HG03066 (cell line): ENCODE results near the gene ADAMTS9.
"Not testable (repeated sequence)": the region's sequence is repeated elsewhere in the genome, so short reads cannot be mapped to it uniquely, and the experiment has no call there.

Source experiments
- ATAC-seq: cut with Tn5 transposase; IDR thresholded peaks from one replicate; pipeline ENCODE4 v1.9.1; 2021; ENCODE audit warnings: low read depth; ENCODE audit not compliant: unreplicated experiment

The ADAMTS9 gene

DNA sequence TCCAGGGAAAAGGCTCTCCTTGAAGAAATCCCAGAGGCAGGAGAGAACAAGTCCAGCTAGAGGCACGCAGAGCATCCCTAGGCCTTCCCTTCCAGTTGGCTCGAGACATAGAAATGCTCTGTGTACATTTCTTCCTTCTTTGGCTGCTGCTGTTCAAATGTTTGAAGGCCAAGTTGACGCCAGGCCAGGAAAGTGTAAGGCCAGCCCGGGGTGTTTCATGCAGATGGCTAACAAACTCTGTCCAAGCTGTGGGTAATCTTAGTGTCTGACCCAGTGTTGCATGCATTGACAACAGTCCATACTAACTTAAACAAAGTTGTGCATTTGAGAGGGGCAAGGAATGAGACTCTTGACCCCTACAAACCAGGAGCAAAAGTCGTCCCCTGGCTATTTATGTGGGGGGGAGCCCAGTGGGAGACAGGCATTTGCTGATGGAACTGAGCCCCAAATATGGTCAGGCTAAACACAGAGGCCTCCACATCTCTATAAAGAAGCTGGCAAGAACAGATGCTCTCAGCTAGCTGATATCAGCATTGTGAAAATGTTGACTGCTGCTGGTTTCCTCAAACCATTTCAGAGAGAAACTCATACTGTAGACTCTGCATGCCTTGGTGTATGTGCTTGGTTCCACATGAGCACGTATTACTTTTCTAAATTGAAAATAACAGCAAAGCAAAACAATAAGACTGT is 139.5 kb downstream of the ADAMTS9 start:
- ATAC-seq, result no peak

DNA sequence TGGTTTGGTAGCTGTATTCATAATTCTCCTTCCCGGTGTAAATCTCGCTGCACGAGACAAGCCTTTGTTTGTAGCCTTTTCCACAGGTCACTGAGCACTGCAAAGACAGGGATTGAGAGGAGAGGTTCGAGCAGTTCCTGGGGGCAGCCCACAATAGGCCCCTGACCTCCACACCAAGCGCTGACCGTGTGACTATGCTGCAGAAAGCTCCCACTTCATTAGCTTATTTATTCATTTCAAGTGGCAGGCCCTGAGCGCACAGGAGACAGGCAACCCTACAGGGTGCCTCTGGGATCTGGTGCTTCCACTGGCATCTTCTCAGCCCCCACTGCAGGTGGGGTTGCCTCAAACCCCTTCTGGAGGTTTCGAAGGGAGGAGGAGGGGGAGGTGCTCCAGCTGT is 140.9 kb downstream of the ADAMTS9 start:
- no peak for ATAC-seq

DNA sequence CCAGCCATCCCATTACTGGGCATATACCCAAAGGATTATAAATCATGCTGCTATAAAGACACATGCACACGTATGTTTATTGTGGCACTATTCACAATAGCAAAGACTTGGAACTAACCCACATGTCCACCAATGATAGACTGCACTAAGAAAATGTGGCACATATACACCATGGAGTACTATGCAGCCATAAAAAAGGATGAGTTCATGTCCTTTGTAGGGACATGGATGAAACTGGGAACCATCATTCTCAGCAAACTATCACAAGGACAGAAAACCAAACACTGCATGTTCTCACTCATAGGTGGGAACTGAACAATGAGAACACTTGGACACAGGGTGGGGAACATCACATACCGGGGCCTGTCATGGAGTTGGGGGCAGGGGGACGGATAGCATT is 142.6 kb downstream of the ADAMTS9 start:
- ATAC-seq, result not testable (repeated sequence)

DNA sequence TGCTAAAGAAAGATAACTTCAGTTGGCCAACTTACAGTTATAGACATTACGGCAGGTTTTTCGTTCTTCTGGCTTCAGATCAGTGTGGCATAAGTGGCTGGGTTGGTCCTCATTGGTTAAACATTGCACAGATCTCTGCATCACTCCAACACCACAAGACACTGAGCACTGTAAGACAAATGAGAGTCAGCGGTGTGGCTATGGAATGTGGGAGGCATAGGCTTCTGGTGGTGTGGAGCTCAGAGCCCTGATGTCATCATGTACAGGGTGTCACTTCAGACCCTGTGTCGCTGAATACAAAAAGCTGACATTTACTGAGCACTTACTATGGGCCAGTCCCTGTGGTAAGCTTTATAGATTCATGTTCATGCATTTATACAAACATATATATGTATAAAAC is 146.0 kb downstream of the ADAMTS9 start:
- ATAC-seq, result no peak

DNA sequence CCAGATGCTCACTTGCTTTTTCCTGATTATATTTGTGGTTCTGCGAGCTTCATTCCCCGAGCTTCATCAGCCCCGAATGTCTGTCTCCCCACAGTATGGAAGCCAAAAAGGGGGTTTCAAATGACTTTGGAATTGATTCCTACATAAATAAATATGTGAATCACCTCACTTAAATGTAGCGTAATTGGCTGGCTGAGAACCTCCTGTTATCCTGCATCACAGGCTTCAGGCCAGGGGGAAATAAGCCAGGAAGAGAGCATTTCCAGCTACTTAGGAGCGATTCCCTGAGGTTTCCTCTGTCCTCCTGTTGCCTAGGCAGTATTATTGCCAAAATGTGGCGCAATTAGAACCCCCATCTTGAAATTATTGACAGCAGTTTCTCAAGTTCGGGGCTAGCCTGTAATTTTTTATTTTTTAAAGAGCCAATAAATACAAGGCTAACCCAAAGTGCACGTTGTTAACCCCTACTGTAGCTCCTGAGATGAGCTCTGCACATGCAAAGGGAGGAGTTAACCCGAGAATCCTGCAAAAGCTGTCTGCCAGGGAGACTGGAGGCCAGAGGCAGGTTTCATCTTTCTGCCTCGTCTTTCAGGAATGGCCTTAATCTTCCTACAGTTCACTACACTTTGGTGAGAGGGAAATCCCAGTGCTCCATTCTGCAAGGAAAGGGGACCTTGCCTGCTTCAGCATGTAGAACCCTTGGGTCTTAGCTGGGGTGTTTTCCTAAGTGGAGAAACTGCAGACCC is 148.2 kb downstream of the ADAMTS9 start:
- no peak for ATAC-seq

DNA sequence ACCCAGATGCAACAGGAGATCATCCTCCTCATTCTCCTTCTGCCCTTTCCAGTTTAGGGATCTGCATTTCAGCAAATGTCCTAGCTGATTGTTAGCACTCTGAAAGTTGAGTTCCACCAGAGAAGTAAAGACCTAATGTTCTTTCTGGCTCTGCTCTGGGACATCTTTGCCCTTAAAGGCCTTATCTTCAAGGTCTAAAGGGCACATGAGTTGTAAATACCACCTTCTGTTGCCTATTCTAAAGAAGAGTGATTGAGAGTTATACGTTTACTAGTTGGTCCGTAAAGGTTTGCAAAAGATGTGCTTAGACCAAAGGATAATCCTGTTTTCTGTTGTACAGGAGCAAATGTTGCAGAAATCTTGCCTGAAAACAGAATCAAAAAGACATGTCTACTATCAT is 151.6 kb downstream of the ADAMTS9 start:
- ATAC-seq, result no peak

DNA sequence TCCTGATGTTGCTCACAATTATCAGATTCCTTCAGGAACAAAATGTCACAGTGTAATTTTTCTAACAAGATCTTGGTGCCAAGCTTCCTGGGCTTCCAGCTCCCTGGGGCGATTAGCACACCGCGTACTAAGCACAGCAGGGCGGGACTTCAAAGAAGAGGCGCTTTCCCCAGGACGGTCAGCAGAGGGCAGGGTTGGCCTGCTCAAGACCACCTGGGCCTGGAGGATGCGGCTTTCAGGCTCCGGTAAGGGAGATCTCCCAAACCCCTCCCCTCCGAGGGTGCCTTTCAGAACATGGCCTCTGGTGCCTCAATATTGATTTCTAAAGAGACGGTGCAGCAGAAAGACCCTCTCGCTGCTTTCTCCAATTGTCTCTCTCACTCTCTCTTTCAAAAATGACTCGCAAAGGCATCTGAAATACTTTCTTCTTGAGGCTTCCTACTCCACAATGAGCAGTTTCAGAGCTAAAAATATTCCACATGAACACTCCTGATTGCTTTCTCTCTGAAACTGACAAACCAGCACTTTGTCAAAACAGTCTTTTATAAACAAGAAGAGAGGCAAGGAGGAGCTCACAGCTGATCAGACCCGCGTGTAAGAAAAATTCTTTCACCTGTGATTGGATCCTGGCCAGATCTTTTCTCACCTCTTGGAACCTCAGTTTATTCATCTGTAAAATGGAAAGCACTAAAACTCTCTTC is 154.0 kb downstream of the ADAMTS9 start:
- peak; percentile 84 for ATAC-seq

DNA sequence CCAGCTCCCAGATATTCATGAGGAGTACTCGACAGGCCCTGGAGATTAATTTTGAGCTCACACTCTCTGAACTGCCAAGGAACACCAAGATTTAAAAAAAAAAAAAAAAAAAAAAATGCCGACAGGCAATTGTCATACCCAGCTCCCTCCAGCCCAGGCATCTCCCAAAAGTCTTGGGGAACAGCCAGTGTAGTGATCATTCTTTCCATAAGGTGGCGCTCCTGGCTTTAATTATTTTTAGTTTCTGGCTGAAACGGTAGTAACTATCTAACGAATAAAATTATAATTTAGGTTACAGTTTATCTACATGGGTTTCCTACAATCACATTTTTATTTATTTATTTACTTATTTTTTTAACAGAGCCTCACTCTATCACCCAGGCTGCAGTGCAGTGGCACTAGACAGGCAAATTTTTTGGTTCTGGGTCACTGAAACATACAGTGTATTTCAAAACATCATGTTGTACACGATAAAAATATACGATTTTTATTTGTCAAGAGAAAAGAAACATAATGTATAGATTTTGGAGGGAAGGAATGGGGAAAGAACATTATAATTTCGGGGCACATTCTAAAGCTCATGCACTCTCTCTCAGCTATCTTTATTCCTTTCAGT is 157.3 kb downstream of the ADAMTS9 start:
- no peak for ATAC-seq

DNA sequence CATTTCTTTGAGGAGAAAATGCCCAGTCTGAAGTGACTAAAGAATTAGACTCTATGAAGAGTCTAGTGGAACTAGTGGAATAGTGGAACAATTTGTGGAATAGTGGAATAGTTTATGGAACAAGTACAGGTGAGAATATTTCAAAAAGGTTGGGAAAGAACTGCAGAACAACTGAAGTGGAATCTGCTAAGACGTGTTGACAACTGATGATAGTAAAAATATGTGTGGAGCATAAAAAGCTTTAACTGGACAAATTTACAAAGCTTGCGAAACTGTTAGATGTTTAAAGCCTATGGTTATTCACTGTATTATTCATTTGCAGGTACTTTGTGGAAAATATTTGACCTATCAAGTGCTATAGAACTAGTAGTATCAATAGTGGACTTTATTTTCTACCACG is 164.5 kb downstream of the ADAMTS9 start:
- ATAC-seq, result no peak

DNA sequence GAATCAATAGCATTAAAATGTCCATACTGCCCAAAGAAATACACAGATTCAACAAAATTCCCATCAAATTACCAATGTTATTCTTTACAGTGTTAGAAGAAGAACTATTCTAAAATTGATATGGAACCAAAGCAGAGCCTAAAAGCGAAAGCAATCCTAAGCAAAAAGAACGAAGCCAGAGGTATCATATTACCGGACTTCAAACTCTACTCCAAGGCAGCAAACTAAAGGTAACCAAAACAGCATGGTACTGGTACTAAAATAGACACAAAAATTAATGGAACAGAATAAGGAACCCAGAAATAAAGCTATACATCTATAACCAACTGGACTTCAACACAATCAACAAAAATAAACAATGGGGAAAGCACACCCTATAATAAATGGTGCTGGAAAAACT is 167.5 kb downstream of the ADAMTS9 start:
- no peak for ATAC-seq

DNA sequence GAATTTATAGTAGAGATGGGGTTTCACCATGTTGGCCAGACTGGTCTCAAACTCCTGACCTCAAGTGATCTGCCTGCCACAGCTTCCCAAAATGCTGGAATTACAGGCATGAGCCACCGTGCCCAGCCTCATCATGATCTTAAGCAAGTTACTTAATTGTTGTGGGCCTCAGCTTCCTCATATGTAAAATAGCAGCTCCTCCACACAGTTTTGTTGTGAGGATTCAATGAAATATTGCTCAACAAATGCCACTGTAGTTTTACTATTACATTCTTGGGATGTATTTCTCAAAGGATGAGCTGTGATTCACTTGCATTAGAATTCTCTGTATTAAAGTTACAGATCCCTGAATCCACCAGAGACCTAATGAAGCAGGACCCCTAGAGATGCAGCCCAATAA is 168.8 kb downstream of the ADAMTS9 start:
- no peak for ATAC-seq

DNA sequence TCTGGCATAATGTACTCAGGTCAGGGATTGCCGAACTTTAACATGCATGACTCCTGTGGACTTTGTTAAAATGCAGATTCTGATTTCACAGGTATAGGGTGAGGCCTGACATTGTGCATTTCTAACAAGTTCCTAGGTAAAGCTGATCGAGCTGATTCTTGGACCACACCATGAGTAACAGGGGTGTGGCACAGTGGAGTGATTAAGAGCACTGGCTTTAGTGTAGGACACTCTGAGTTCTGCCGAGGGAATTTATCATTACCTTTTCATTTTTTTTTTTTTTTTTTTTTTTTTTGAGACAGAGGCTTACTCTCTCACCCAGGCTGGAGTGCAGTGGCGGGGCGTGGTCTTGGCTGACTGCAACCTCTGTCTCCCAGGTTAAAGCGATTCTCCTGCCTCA is 169.3 kb downstream of the ADAMTS9 start:
- no peak for ATAC-seq

DNA sequence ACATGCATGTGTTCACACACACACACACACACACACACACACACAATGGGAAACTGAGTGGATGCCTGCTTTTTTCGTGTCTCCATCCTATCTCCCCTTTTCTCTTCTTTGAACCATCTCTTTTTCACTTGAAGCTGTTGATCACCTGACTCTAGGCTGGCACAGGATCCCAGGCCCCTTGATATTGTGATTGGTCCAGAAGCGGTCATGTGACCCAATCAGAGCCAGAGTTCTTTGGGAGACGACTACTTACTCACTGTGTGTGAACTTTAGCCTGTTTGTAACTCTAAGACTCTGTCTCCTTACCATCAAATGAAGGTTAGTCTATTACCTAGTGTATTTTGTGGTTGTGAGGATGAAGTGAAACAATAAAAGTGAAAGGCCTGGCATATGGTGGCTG is 172.9 kb downstream of the ADAMTS9 start:
- ATAC-seq, result no peak

DNA sequence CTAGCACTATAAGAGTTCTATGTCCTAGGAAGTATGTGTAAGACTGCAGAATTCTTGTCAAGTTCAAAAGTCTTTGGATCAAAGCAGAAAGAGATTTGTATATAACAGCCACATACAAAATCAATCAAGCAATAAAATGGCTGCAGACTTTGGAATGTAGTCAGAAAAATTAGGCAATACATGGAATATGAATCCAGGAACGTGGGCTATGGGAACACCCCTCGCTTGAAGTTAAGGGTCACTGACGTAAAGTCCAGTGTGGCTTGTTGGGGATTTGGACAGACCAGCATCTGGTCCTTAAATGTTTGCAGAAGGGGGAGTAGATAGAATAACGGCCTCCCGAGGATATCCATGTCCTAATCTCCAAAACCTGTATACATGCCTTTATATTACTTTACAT is 178.6 kb downstream of the ADAMTS9 start:
- ATAC-seq, result no peak

DNA sequence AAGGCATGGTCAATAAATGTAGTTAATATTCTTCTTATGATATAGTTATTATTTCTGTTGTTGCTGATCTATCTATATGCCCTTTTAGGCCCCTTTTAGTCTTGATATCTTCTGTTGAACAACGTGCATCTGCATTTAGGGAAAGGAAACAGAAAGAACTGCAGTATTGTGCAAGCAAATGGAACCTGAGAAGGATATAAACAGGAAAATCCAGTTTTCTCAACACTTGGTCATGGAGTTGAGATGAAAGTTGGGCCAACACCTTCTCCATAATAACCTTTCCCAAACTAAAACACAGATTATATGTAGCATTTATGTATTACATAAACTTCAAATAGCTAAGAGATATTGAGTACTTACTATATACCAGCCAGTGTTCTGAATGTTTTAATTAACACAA is 179.7 kb downstream of the ADAMTS9 start:
- no peak for ATAC-seq

DNA sequence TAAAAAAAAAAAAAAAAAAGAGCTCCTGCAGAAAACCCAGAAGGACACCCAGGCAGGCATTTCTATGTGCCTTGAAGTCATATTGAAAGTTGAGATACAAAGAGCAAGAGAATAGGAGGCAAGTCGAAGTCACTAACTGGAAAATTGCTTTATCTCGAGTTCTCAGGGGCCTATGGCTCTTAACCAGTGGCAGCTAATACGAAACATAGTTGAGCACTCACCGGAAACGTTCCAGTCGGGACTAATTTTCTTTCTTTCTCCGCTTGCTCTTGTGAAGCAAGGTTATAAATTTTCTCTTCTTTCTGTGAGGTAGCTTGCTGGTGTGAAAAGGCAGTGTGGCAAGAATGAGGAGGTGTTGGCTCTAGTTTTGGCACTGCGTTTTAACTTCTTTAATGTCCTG is 181.5 kb downstream of the ADAMTS9 start:
- no peak for ATAC-seq

DNA sequence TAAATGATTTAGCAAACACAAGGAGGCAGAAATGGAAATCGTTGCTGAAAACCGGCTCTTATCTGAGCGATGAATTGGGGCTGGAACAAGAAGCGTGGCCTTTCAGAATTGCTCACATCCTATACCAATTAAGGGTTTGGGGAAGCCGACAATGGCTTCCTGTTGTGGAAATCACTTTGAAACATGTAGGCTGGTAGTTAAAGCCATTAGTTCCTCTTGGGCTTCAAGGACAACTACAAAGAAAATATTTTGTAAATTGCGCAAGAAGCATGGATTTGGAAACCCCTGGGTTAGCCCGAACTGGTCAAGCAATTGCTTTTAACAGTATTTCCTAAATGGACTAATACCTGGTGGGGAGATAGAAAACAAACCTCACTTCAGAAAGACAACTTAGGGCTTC is 182.4 kb downstream of the ADAMTS9 start:
- ATAC-seq, result no peak

DNA sequence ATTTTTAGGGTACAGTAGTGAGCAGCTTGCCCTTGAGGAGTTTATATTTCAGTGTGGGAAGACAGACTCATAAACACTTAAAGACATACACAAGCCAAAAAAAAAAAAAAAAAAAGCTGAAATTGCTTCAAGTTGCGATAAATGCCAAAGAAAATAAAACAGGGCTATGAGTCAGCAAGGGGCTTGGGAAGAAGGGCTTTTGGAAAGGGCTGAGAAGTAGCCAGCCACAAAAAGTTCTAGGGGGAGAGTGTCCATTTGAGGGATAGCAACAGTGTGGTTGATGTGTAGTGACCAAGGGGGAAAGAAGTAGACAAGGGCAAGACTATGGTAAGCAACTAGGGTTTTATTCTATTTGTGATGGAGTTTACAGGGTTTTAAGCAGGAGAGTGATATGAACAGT is 185.5 kb downstream of the ADAMTS9 start:
- no peak for ATAC-seq

DNA sequence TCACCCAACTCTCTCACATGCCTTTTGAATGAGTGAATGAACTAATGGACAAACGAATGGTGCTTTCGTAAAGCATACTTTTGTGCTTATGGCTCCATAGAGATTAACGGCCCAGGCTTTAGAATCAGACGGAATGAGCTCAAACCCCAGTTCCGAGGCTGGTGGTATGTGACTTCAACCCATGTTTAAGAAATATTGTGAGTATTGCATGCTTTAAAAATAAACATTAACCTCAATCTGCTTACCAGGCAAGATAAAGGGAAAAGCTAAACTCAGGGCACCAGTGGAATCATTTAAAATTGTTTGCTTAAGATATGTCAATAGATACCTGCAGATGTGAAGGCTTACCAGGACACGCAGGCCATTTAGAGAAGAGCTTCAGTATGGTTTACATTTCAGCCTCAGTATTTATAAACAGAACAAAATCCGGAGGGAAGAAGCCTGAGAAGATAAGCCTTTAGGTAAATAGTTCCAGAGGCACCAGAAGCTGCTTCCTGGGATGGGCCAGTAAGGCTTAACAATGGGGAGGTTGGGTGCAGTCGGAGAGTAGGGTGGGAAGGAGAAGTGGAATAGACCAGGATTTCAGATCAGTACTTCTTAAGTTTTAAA is 186.4 kb downstream of the ADAMTS9 start:
- ATAC-seq, result no peak

DNA sequence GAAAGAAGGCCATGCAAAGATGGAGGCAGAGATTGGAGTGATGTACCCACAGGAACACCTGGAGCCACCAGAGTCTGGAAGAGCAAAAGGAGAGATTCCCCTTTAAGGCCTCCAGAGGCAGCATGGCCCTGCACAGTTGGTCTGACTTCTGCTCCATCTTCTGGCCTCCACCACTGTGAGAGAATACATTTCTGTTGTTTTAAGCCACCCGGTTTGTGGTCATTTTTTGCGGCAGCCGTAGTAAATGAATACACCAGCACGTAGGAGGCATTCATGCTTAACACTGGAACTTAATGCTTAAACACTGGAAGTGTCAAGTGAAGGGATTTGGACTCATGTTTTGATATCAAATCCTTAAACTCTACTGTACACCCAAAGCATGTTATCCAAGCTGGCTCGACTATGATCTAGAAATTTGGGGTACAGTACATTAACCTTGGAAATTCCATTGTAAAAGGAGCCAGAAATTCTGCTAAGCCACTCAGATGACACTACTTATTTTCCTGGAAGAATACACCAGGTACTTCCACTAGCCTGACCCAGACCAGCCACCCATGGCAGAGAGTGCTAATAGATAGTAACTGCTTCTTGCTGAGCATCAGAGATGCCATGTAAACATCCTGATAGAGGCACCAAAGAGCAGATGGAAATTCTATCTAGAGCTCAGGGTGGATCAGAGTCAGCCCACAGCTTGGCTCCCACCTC is 190.9 kb downstream of the ADAMTS9 start:
- ATAC-seq, result no peak
